ENCODE data around the gene GDPGP1. TPM values are rescaled to one million over a fixed set of nuclear protein-coding genes. Genes with fewer than 3 reads are reported as not detected.

GDPGP1 gene
- total and polyA plus RNA-seq, 2 of the 4 experiments (the other 2 are of a cell fraction) = 2.3 to 4.1 TPM

DNA sequence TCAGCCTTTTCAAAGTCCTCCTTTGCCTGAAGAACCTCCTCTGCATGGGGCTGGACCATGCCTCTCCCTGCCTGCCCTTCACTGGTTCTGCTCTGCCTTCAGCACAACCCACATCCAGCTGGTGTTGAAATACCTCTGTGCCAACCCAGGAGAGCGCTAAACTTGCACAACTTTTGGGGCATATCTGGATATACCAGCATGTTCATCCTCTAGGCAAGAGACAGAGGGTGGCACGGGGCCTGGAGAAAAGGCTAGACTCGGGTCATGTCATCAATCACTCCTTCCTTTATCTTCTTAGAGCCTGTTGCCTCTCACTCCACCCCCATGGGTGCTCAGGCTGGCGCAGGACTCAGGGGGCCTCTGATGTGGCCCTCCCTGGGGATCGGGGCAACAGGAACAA is 28.1 kb upstream of the GDPGP1 start:
- no TSS peak for BruUV-seq (replicated peaks)
- POLR2A ChIA-PET (ENCODE audit: unreplicated experiment) = no interaction called here
- Histone ChIP-seq H3K9me3 (ENCODE audit: control insufficient read depth, insufficient read depth, low read length) (no peaks in the 10 kb centered on the region), H4K20me1 (ENCODE audit: insufficient read depth, low read length) (no peaks in the 10 kb centered on the region; the same call in 1 of the 2 replicates), H3K56ac (ENCODE audit: extremely low read depth, insufficient read depth, low read length) (no peak overlapping the region), H2AFZ (replicated peaks; ENCODE audit: low read length, poor library complexity) (no peak overlapping the region), H3K18ac (ENCODE audit: low read depth, low read length) (no peak overlapping the region), H3K4me3 (ENCODE audit: insufficient read depth, low read depth, low read length) (no peak overlapping the region), H2AK9ac (replicated peaks; ENCODE audit: low read depth, low read length, poor library complexity) (no peak overlapping the region), H3K27ac (ENCODE audit: insufficient read depth, low read length) (no peak overlapping the region), H3K4ac (ENCODE audit: low read depth, low read length) (no peak overlapping the region), H3K36me3 (ENCODE audit: control insufficient read depth, insufficient read depth, low read length) (peaks cover 7% of the 10 kb centered on the region), H3K9ac (ENCODE audit: low read depth, low read length) (no peak overlapping the region), H3K4me2 (ENCODE audit: low read depth, low read length) (no peak overlapping the region), H3K23ac (ENCODE audit: low read depth, low read length) (no peak overlapping the region), H4K91ac (ENCODE audit: insufficient read depth, low read depth, low read length) (no peak overlapping the region), H3K9me1 (ENCODE audit: insufficient read depth, low read length) (peaks cover 14% of the 10 kb centered on the region; the same call in 1 of the 2 replicates), H4K8ac (ENCODE audit: low read depth in 2 of 2, low read length in 2 of 2) (no peak overlapping the region), H2BK120ac (ENCODE audit: low read depth, low read length) (no peak overlapping the region), H4K5ac (ENCODE audit: low read depth, low read length) (no peak overlapping the region), H2BK5ac (ENCODE audit: low read depth, low read length, poor library complexity, severe bottlenecking) (no peak overlapping the region), H2BK15ac (ENCODE audit: low read depth, low read length) (no peak overlapping the region), H3K79me1 (ENCODE audit: low read depth in 1 of 2, low read length in 2 of 2) (peaks cover 40 to 50% of the 10 kb centered on the region in 2 experiments), H2AK5ac (ENCODE audit: low read depth, low read length) (no peak overlapping the region), H3K14ac (replicated peaks; ENCODE audit: low read depth, low read length) (no peak overlapping the region), H3K4me1 (ENCODE audit: control insufficient read depth, insufficient read depth, low read length) (peaks cover 4% of the 10 kb centered on the region), H2BK20ac (ENCODE audit: low read depth, low read length) (no peak overlapping the region), H3K27me3 (ENCODE audit: control insufficient read depth, insufficient read depth, low read length) (no peaks in the 10 kb centered on the region)
- ATAC-seq (ENCODE audit: low read depth) = no peak
- TF ChIP-seq MAZ (IDR thresholded peaks at IDR 0.05; ENCODE audit: borderline replicate concordance, low read depth, low read length) = no peak
- TF ChIP-seq CEBPB (IDR thresholded peaks at IDR 0.05; ENCODE audit: low read depth, low read length) = no peak
- TF ChIP-seq, protein P1, sequence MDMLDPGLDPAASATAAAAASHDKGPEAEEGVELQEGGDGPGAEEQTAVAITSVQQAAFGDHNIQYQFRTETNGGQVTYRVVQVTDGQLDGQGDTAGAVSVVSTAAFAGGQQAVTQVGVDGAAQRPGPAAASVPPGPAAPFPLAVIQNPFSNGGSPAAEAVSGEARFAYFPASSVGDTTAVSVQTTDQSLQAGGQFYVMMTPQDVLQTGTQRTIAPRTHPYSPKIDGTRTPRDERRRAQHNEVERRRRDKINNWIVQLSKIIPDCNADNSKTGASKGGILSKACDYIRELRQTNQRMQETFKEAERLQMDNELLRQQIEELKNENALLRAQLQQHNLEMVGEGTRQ (IDR thresholded peaks at IDR 0.05; ENCODE audit: low read depth, low read length) = no peak
- no peak for TF ChIP-seq MAFK (IDR thresholded peaks at IDR 0.05; ENCODE audit: low read depth, low read length)
- TF ChIP-seq BHLHE40 (IDR thresholded peaks at IDR 0.05; ENCODE audit: low read depth, low read length) = no peak
- TF ChIP-seq, protein P2, sequence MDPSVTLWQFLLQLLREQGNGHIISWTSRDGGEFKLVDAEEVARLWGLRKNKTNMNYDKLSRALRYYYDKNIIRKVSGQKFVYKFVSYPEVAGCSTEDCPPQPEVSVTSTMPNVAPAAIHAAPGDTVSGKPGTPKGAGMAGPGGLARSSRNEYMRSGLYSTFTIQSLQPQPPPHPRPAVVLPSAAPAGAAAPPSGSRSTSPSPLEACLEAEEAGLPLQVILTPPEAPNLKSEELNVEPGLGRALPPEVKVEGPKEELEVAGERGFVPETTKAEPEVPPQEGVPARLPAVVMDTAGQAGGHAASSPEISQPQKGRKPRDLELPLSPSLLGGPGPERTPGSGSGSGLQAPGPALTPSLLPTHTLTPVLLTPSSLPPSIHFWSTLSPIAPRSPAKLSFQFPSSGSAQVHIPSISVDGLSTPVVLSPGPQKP (IDR thresholded peaks at IDR 0.05; ENCODE audit: borderline replicate concordance, low read depth, low read length) = no peak
- TF ChIP-seq POLR2A (IDR thresholded peaks at IDR 0.05; ENCODE audit: low read depth, low read length) = no peak
- no peak for TF ChIP-seq NFE2L2 (IDR thresholded peaks at IDR 0.05; ENCODE audit: low read depth, low read length)
- no peak for TF ChIP-seq RAD21 (IDR thresholded peaks at IDR 0.05; ENCODE audit: low read length)
- no peak for TF ChIP-seq FOS (IDR thresholded peaks at IDR 0.05; ENCODE audit: low read depth, low read length)
- no peak for TF ChIP-seq MXI1 (IDR thresholded peaks at IDR 0.05; ENCODE audit: borderline replicate concordance, low read depth, low read length)
- TF ChIP-seq, protein P3, sequence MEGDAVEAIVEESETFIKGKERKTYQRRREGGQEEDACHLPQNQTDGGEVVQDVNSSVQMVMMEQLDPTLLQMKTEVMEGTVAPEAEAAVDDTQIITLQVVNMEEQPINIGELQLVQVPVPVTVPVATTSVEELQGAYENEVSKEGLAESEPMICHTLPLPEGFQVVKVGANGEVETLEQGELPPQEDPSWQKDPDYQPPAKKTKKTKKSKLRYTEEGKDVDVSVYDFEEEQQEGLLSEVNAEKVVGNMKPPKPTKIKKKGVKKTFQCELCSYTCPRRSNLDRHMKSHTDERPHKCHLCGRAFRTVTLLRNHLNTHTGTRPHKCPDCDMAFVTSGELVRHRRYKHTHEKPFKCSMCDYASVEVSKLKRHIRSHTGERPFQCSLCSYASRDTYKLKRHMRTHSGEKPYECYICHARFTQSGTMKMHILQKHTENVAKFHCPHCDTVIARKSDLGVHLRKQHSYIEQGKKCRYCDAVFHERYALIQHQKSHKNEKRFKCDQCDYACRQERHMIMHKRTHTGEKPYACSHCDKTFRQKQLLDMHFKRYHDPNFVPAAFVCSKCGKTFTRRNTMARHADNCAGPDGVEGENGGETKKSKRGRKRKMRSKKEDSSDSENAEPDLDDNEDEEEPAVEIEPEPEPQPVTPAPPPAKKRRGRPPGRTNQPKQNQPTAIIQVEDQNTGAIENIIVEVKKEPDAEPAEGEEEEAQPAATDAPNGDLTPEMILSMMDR (conservative IDR thresholded peaks at IDR 0.05; ENCODE audit: low read depth, low read length) = no peak
- TF ChIP-seq SMC3 (IDR thresholded peaks at IDR 0.05; ENCODE audit: low read depth, low read length) = no peak
- dilution Hi-C loops (cut with HindIII; ENCODE audit: low sequenced_read_pairs, unreplicated experiment) (no loop called here), in situ Hi-C loops (cut with MboI; ENCODE audit: low sequenced_read_pairs) (no loop called here), intact Hi-C loops (cut with micrococcal nuclease) (no loop called here)
- no peak for DNase-seq
- WGBS, 2 experiments (ENCODE audit: extremely low coverage in 2 of 2, insufficient read length in 1 of 2) = 75% methylated on average over 2 of the region's 5 CpGs; no CpG with 5 or more reads in 1 of the 2 experiments
- CTCF ChIA-PET = no interaction called here
